Ovary (tissue), 3 donors: ENCODE measurements around the gene DNAH5.

Experiments used
- CTCF ChIP-seq, 3 donors: fragments of 450-650 bp in 2 of 3; fragments of 200-600 bp in 1 of 3; IDR thresholded peaks; one replicate each; pipeline versions ENCODE4 v1.5.1 to v1.8.0; 2016 to 2022; ENCODE audit warnings: antibody characterized with exemption in 3 of 3, mild to moderate bottlenecking in 1 of 3
- EP300 ChIP-seq: sonication (generic); formaldehyde crosslinking; IDR thresholded peaks from one replicate; pipeline ENCODE4 v1.6.1; 2017; ENCODE audit warnings: antibody characterized with exemption
- POLR2A ChIP-seq: fragments of 450-650 bp; IDR thresholded peaks from one replicate; pipeline ENCODE4 v1.6.1; 2017; ENCODE audit warnings: antibody characterized with exemption, mild to moderate bottlenecking, moderate library complexity
- donor health status: DM: no; HTN: no; CAD: no.

DNA sequence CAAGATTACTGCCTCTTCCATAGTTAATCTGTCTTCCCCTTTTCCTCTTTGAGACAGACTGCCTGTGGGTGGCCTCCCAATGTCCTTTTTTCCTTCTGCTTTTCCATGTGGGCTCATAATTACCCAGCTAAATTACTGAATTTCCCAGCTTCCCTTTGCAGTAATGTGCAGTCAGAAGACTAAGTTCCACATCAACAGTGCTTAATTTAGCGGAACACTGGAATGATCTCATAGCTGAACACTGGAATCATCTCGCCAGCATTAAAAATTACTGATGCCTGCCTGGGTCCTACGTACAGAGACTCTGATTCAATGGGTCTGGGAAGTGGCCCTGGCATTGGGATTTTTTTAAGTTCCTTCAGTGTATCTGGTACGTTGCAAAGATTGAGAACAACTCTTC lies 84.3 kb downstream of the DNAH5 start:
- TF ChIP-seq CTCF (IDR thresholded peaks at IDR 0.05) (no peak), POLR2A (no peak), EP300 (no peak)
